Esophagus squamous epithelium (tissue), 5 donors: ENCODE data around the gene SNX8. TPM values are rescaled to one million over a fixed set of nuclear protein-coding genes. Genes with fewer than 3 reads are reported as not detected.
"Not testable (repeated sequence)": the region's sequence is repeated elsewhere in the genome, so short reads cannot be mapped to it uniquely, and the experiment has no call there.

ENCODE experiments used
- DNase-seq: peaks from one replicate; lab custom pipeline; 2025; lab: John Stamatoyannopoulos, UW
- H3K27ac ChIP-seq, 4 donors: fragments of 200-600 bp; sonication (generic); one replicate each; pipeline ENCODE4 v1.5.1; 2016 to 2019; ENCODE audit warnings: mild to moderate bottlenecking in 1 of 4
- H3K27me3 ChIP-seq, 4 donors: fragments of 200-600 bp; sonication (generic); 1 replicate in 3 of 4; 2 replicates in 1 of 4; pipeline versions ENCODE4 v1.5.1 to v1.6.0; 2017 to 2021; ENCODE audit warnings: antibody characterized with exemption in 1 of 4
- H3K36me3 ChIP-seq, 3 donors: fragments of 200-600 bp; sonication (generic); one replicate each; pipeline ENCODE4 v1.5.1; 2016 to 2019
- H3K4me1 ChIP-seq, 3 donors: fragments of 200-600 bp; sonication (generic); one replicate each; pipeline ENCODE4 v1.5.1; 2017 to 2019
- H3K4me3 ChIP-seq, 4 donors: fragments of 200-600 bp; sonication (generic); 1 replicate in 3 of 4; 2 replicates in 1 of 4; pipeline ENCODE4 v1.5.1; 2016 to 2019; ENCODE audit warnings: mild to moderate bottlenecking in 2 of 4, moderate library complexity in 1 of 4
- H3K9me3 ChIP-seq, 3 donors: fragments of 200-600 bp; sonication (generic); one replicate each; pipeline ENCODE4 v1.5.1; 2016 to 2019
- POLR2A ChIP-seq, 4 donors: fragments of 450-650 bp; IDR thresholded peaks; one replicate each; pipeline ENCODE4 v1.6.1; 2017; ENCODE audit warnings: antibody characterized with exemption in 4 of 4, mild to moderate bottlenecking in 4 of 4, moderate library complexity in 3 of 4
- whole genome bisulfite sequencing, 2 donors: methylation state at CpG; one replicate each; pipeline ENCODE4 v1.1.5; 2018; 5-methylcytosine and 5-hydroxymethylcytosine counted together
- intact Hi-C: fragments of 100-400 bp; cut with DNase I; formaldehyde crosslinking; loops from one replicate; pipeline ENCODE4 v1.15.0; 2022
- total RNA-seq, 4 donors: library from RNA; depleted of rRNA; stranded (reverse); fragments of >200 nt; gene quantifications; one replicate each; pipeline ENCODE4 v1.1.0, GENCODE V29; 2016
- TF ChIP-seq, protein P1 (sequence below), 6 experiments: fragments of 450-650 bp in 4 of 6; fragments of 200-600 bp in 2 of 6; sonication (generic) in 2 of 6; IDR thresholded peaks; one replicate each; pipeline ENCODE4 v1.5.1; 2016 to 2019; ENCODE audit warnings: antibody characterized with exemption in 6 of 6, mild to moderate bottlenecking in 4 of 6, moderate library complexity in 4 of 6
- donor health status: DM: yes; HTN: yes; CAD: no.

Gene SNX8
- total RNA-seq, 4 donors from 2014 or later, result 4.7 to 17.9 (median 12.5) TPM

DNA sequence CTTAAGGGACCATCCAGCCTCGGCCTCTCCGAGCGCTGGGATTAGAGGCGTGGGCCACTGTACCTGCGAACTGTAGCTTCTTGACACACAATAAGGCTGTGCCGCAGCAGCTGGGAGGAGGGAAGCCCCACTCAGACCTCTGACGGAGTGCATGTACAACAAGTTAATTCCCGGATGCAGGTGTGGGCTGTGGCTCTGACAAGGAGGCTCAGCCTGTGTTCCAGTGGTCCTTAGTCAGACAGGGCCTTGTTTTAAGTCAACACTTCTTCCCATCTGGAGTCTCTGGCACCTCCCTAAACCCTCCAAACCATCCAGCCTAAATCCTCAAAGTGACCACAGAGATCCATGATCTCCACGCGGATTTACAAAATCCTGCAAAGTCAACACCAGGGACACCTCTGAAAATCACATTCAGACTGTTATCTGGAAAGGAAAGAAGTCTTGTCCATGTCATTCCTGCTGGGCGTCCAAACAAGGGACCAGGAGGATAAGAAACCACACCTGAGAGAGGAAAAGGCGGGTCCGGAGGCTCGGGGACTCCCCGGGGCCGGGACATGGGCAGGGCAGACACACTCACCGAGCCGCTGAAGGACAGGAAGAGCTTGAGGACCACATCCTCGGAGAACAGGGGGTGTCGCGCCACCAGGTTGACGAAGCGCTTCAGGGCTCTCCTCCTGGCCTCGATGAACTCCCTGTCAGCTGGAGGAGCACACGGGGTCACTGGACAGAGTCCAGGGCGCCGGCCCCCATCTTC is 42.8 kb downstream of the SNX8 start:
- peaks cover 0 to 14% (median 0%) of the 10 kb centered on the region in 3 donors for H3K4me1 ChIP-seq
- no peaks in the 10 kb centered on the region for H3K27me3 ChIP-seq
- H3K4me3 ChIP-seq, result no peak overlapping the region
- TF ChIP-seq, protein P1, sequence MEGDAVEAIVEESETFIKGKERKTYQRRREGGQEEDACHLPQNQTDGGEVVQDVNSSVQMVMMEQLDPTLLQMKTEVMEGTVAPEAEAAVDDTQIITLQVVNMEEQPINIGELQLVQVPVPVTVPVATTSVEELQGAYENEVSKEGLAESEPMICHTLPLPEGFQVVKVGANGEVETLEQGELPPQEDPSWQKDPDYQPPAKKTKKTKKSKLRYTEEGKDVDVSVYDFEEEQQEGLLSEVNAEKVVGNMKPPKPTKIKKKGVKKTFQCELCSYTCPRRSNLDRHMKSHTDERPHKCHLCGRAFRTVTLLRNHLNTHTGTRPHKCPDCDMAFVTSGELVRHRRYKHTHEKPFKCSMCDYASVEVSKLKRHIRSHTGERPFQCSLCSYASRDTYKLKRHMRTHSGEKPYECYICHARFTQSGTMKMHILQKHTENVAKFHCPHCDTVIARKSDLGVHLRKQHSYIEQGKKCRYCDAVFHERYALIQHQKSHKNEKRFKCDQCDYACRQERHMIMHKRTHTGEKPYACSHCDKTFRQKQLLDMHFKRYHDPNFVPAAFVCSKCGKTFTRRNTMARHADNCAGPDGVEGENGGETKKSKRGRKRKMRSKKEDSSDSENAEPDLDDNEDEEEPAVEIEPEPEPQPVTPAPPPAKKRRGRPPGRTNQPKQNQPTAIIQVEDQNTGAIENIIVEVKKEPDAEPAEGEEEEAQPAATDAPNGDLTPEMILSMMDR (IDR thresholded peaks at IDR 0.05), result no peak
- TF ChIP-seq POLR2A (IDR thresholded peaks at IDR 0.05), result no peak
- intact Hi-C loops, result no loop called here
- 53 to 80% methylated on average over 11 to 14 of the region's 27 CpGs for WGBS, 2 donors
- H3K27ac ChIP-seq, result no peak overlapping the region
- peaks cover 4 to 59% (median 14%) of the 10 kb centered on the region in 3 donors for H3K36me3 ChIP-seq
- H3K9me3 ChIP-seq, result no peaks in the 10 kb centered on the region
- DNase-seq, result no peak

DNA sequence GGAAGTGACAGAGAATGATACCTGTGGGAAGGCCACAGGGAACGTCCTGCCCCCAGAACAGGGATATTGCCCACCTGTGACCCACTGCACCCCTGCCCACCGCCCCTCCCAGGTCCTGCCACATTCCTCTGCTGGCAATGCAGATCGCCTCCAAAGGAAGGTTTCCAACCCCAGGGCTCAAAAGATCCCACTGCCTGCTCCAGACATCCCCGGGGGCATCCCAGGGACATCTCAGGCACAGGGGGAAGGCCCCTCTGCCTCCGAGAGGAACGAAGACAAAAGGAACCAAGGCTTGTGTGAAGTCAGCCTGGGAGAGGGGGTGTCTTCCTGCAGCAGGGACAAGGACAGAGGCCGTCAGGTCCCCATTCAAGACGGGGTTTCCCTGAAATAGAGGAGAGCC is 43.7 kb downstream of the SNX8 start:
- Histone ChIP-seq H3K4me1 (peaks cover 0 to 18% (median 0%) of the 10 kb centered on the region in 3 donors), H3K36me3 (peaks cover 4 to 52% (median 14%) of the 10 kb centered on the region in 3 donors), H3K9me3 (no peaks in the 10 kb centered on the region), H3K4me3 (no peak overlapping the region), H3K27ac (no peak overlapping the region), H3K27me3 (no peaks in the 10 kb centered on the region)
- no peak for TF ChIP-seq POLR2A (IDR thresholded peaks at IDR 0.05)
- TF ChIP-seq, protein P1 (IDR thresholded peaks at IDR 0.05), result no peak
- no peak for DNase-seq
- 71 to 90% methylated on average over 2 to 4 of the region's 8 CpGs for WGBS, 2 donors
- intact Hi-C loops, result no loop called here

DNA sequence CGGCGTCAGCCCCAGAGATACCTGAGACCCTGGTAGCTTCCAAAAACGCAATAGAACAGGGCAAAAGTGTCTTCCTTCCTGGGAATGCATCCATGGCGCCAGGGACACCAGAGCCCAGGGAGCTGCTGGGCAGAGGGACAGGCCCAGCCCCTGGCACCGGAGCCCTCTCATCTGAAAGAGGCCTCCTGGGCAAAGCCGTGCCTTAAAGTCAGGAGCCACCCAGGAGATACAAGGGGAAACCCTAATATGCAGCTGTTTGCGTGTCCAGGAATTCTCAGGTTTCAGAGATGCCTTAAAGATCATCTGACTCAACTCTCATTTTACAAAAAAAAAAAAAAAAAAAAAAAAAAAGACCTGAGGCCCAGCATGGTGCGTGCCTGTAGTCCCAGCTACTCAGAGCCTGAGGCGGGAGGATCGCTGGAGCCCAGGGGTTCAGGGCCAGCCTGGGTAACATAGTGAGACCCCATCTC is 44.2 kb downstream of the SNX8 start:
- DNase-seq, result no peak
- Histone ChIP-seq H3K36me3 (peaks cover 4 to 49% (median 14%) of the 10 kb centered on the region in 3 donors), H3K27me3 (no peaks in the 10 kb centered on the region), H3K9me3 (no peaks in the 10 kb centered on the region), H3K4me3 (no peak overlapping the region), H3K27ac (peak overlapping the region in 1 of 4 donors; percentile 43), H3K4me1 (peaks cover 0 to 18% (median 0%) of the 10 kb centered on the region in 3 donors)
- TF ChIP-seq POLR2A (IDR thresholded peaks at IDR 0.05), result no peak
- TF ChIP-seq, protein P1 (IDR thresholded peaks at IDR 0.05), result no peak
- WGBS, 2 donors, result 89 to 91% methylated on average over 4 to 6 of the region's 10 CpGs
- intact Hi-C loops, result no loop called here

DNA sequence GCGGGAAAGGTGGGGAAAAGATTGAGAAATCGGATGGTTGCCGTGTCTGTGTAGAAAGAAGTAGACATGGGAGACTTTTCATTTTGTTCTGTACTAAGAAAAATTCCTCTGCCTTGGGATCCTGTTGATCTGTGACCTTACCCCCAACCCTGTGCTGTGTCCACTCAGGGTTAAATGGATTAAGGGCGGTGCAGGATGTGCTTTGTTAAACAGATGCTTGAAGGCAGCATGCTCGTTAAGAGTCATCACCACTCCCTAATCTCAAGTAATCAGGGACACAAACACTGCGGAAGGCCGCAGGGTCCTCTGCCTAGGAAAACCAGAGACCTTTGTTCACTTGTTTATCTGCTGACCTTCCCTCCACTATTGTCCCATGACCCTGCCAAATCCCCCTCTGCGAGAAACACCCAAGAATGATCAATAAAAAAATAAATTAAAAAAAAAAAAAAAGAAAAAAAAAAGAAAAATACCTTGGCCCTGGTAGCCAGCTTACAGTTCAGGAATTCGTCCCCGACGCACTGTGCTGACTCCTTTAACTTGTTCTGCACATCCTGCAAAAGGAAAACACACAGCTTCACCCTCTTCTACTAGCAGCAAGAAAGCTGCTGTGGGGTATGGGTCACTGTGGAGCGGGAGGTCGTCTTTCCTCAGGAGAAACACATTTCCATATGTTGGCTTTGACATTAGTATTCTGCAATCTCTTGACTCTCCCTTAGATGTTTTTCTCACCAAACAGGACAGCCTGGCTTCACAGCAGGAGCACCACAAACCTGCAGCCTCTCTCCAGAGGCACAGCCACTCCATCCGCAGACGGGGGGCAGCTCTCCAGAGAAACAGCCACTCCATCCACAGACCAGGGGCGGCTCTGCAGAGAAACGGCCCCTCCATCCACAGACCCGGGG is 44.9 kb downstream of the SNX8 start:
- DNase-seq, H3K27me3 ChIP-seq, intact Hi-C loops, H3K9me3 ChIP-seq, H3K4me3 ChIP-seq: not testable (repeated sequence)
- Histone ChIP-seq H3K27ac (peak overlapping the region in 1 of 4 donors; percentile 43), H3K4me1 (peaks cover 0 to 18% (median 0%) of the 10 kb centered on the region in 3 donors), H3K36me3 (peaks cover 4 to 45% (median 13%) of the 10 kb centered on the region in 3 donors)
- WGBS, 2 donors, result 64 to 71% methylated on average over 5 to 11 of the region's 18 CpGs

DNA sequence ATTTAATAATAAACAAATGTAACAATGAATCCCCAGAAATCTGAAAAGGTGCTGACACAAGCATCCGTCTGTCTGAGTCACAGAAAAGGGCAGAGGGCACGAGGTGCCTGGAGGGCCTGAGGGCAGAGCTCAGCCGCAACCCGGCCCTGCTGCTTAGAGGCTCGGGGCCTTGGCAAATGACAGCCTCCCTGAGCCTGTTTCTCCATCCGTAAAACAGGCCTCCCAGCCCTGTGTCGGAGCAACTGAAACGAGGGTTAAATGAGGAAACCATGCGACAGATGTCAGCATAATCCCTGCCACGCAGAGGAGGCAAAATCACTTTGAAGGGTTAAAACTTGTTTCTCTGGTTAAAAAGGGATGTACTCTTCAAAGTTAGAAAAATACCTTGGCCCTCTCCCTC is 47.3 kb downstream of the SNX8 start:
- Histone ChIP-seq H3K27ac (peak overlapping the region in 2 of 4 donors; percentile 65), H3K27me3 (no peaks in the 10 kb centered on the region), H3K4me1 (peaks cover 0 to 18% (median 0%) of the 10 kb centered on the region in 3 donors), H3K9me3 (no peaks in the 10 kb centered on the region), H3K36me3 (peaks cover 4 to 47% (median 16%) of the 10 kb centered on the region in 3 donors), H3K4me3 (no peak overlapping the region)
- no peak for DNase-seq
- 19 to 56% methylated on average over 10 of the region's 10 CpGs for WGBS, 2 donors
- no peak for TF ChIP-seq POLR2A (IDR thresholded peaks at IDR 0.05)
- TF ChIP-seq, protein P1 (IDR thresholded peaks at IDR 0.05), result no peak
- intact Hi-C loops, result no loop called here
